ENCODE data around the gene VAV1.
"Not testable (repeated sequence)": the region's sequence is repeated elsewhere in the genome, so short reads cannot be mapped to it uniquely, and the experiment has no call there.

Gene VAV1

GRCh38 chr19:6737873-6738786 is 34.4 kb upstream of the VAV1 start:
- DNase-seq: peak; percentile 13

- DNase-seq: no peak
Observed at GRCh38 chr19:6738787-6739389, 33.6 kb upstream of the VAV1 start.

GRCh38 chr19:6739390-6739882 is 33.1 kb upstream of the VAV1 start, which contains the start of gene TRIP10:
Gene TRIP10, plus strand, starts transcription at chr19:6739680. Its CDS starts 82 bp downstream, at chr19:6739762.
- DNase-seq: peak; percentile 57

- DNase-seq: no peak
Observed at GRCh38 chr19:6739883-6740588, 32.5 kb upstream of the VAV1 start.

GRCh38 chr19:6740589-6741343 is 31.7 kb upstream of the VAV1 start:
- DNase-seq: peak; percentile 28

- DNase-seq: no peak
Observed at GRCh38 chr19:6743066-6743465, 29.4 kb upstream of the VAV1 start.

GRCh38 chr19:6743714-6744380 is 28.7 kb upstream of the VAV1 start:
- DNase-seq: no peak

GRCh38 chr19:6744381-6745301 is 27.9 kb upstream of the VAV1 start:
- DNase-seq: peak; percentile 86

- DNase-seq: no peak
Observed at GRCh38 chr19:6745965-6746364, 26.5 kb upstream of the VAV1 start.

- DNase-seq: not testable (repeated sequence)
Observed at GRCh38 chr19:6748543-6748942, 24.0 kb upstream of the VAV1 start.

- DNase-seq: no peak
Observed at GRCh38 chr19:6750062-6750461, 22.4 kb upstream of the VAV1 start.

GRCh38 chr19:6751189-6751588 is 21.3 kb upstream of the VAV1 start:
- DNase-seq: no peak

- DNase-seq: no peak
Observed at GRCh38 chr19:6752256-6753177, 20.0 kb upstream of the VAV1 start.

- DNase-seq: peak; percentile 34
Observed at GRCh38 chr19:6753178-6754031, 19.1 kb upstream of the VAV1 start.

GRCh38 chr19:6754136-6754535 is 18.4 kb upstream of the VAV1 start:
- DNase-seq: no peak

GRCh38 chr19:6754653-6755463 is 17.6 kb upstream of the VAV1 start:
- no peak for DNase-seq

- DNase-seq: no peak
Observed at GRCh38 chr19:6760606-6761005, 11.9 kb upstream of the VAV1 start.

Measured in T1000 (cell line).